A549 (cell line): ENCODE results near the gene PARVB. TPM values are rescaled to one million over a fixed set of nuclear protein-coding genes. Genes with fewer than 3 reads are reported as not detected.

Experiments used
- ATAC-seq, 2 experiments: fragments of 200-7000 bp in 1 of 2; fragments of >200 bp in 1 of 2; cut with Nextera tagmentation in 1 of 2; cut with Tn5 transposase in 1 of 2; 3 replicates each; pipeline versions ENCODE4 v1.8.0 to v1.9.1; 2018 to 2020; ENCODE audit warnings: mild to moderate bottlenecking in 1 of 2, moderate library complexity in 1 of 2
- CTCF ChIA-PET: fragments of 300-600 bp; sonication (Branson Sonifier 250); formaldehyde crosslinking; extraction: SDS; loops from one replicate; lab custom pipeline; 2021; ENCODE audit warnings: antibody characterized with exemption, inconsistent platforms; lab: Yijun Ruan, JAX
- POLR2A ChIA-PET: fragments of 350-600 bp; formaldehyde crosslinking; extraction: SDS; loops from one replicate; lab custom pipeline; 2021; ENCODE audit warnings: antibody characterized with exemption, inconsistent platforms; lab: Yijun Ruan, JAX
- DNase-seq, 2 experiments: peaks; one replicate each; pipeline versions ENCODE4 v3.0.0 to v3.0.0-alpha.2; 2011 to 2016; ENCODE audit warnings: low read depth in 1 of 2, low spot score in 1 of 2
- FAIRE-seq: peaks from 2 replicates; lab custom pipeline; 2011; peaks lifted over from hg19 to GRCh38; lab: Jason Lieb, UNC
- H3K27ac ChIP-seq, 2 experiments: fragments of >200 bp; sonication (Bioruptor Twin); formaldehyde crosslinking; 3 replicates each; pipeline ENCODE4 v1.5.1; 2016 to 2017
- H3K4me1 ChIP-seq: fragments of >200 bp; sonication (Bioruptor Twin); formaldehyde crosslinking; 3 replicates; pipeline ENCODE4 v1.6.1; 2016
- H3K4me2 ChIP-seq: fragments of >200 bp; sonication (Bioruptor Twin); formaldehyde crosslinking; 3 replicates; pipeline ENCODE4 v1.6.1; 2016
- H3K4me3 ChIP-seq: fragments of >200 bp; sonication (Bioruptor Twin); formaldehyde crosslinking; 3 replicates; pipeline ENCODE4 v1.5.1; 2016
- H3K9me3 ChIP-seq: fragments of >200 bp; sonication (Bioruptor Twin); formaldehyde crosslinking; 3 replicates; pipeline ENCODE4 v1.6.1; 2016
- ATOH8 ChIP-seq: fragments of 250-450 bp; sonication (Bioruptor Pico); IDR thresholded peaks from 2 replicates; pipeline ENCODE4 v1.5.0; 2020; ENCODE audit warnings: low read depth, mild to moderate bottlenecking, moderate library complexity
- CBX8 ChIP-seq: fragments of 200-600 bp; sonication (generic); IDR thresholded peaks from 2 replicates; pipeline ENCODE4 v1.6.1; 2016
- CHD2 ChIP-seq: fragments of 150-350 bp; IDR thresholded peaks from 2 replicates; pipeline ENCODE4 v1.6.1; 2014; ENCODE audit warnings: low read length; ENCODE audit not compliant: partially characterized antibody
- ELK1 ChIP-seq: fragments of 150-350 bp; IDR thresholded peaks from 2 replicates; pipeline ENCODE4 v1.6.1; 2014; ENCODE audit warnings: low read depth, mild to moderate bottlenecking, low read length
- EP300 ChIP-seq, 2 experiments: fragments of >200 bp; sonication (Bioruptor Twin); formaldehyde crosslinking; IDR thresholded peaks; 2 replicates in 1 of 2; 3 replicates in 1 of 2; pipeline ENCODE4 v1.6.1; 2016 to 2017
- ESRRA ChIP-seq: fragments of 150-350 bp; IDR thresholded peaks from 2 replicates; pipeline ENCODE4 v1.6.1; 2014; ENCODE audit warnings: mild to moderate bottlenecking, low read length, borderline replicate concordance
- FOSL2 ChIP-seq, 2 experiments: fragments of 450-650 bp in 1 of 2; fragments of >200 bp in 1 of 2; sonication (Bioruptor Twin) in 1 of 2; formaldehyde crosslinking; IDR thresholded peaks; 2 replicates each; pipeline versions ENCODE4 v1.5.0 to v1.6.1; 2016 to 2020; ENCODE audit warnings: mild to moderate bottlenecking in 1 of 2, moderate library complexity in 1 of 2
- GATA3 ChIP-seq: IDR thresholded peaks from 2 replicates; pipeline ENCODE4 v1.6.1; 2012; ENCODE audit warnings: borderline replicate concordance
- HOXB13 ChIP-seq: fragments of 250-450 bp; sonication (Bioruptor Pico); IDR thresholded peaks from 2 replicates; pipeline ENCODE4 v1.5.0; 2020; ENCODE audit warnings: low read depth, mild to moderate bottlenecking, moderate library complexity
- HOXB5 ChIP-seq: fragments of 250-450 bp; sonication (Bioruptor Pico); IDR thresholded peaks from 2 replicates; pipeline ENCODE4 v1.5.0; 2020; ENCODE audit warnings: mild to moderate bottlenecking, moderate library complexity
- KDM1A ChIP-seq: fragments of 200-600 bp; sonication (generic); IDR thresholded peaks from 2 replicates; pipeline ENCODE4 v1.6.1; 2016; ENCODE audit warnings: low read depth, mild to moderate bottlenecking
- KDM5A ChIP-seq: fragments of 200-600 bp; sonication (generic); IDR thresholded peaks from 2 replicates; pipeline ENCODE4 v1.6.1; 2016; ENCODE audit warnings: antibody characterized with exemption, mild to moderate bottlenecking
- MAX ChIP-seq: IDR thresholded peaks from 2 replicates; pipeline ENCODE4 v1.6.1; 2012
- NPAS2 ChIP-seq: fragments of 250-450 bp; sonication (Bioruptor Pico); IDR thresholded peaks from 2 replicates; pipeline ENCODE4 v1.8.0; 2022; ENCODE audit warnings: mild to moderate bottlenecking, moderate library complexity, borderline replicate concordance
- RAD21 ChIP-seq, 2 experiments: fragments of >200 bp in 1 of 2; sonication (Bioruptor Twin) in 1 of 2; formaldehyde crosslinking in 1 of 2; IDR thresholded peaks in 1 of 2; conservative IDR thresholded peaks in 1 of 2; 2 replicates in 1 of 2; 3 replicates in 1 of 2; pipeline ENCODE4 v1.6.1; 2012 to 2018; ENCODE audit warnings: inconsistent platforms in 1 of 2
- SMC3 ChIP-seq: fragments of >200 bp; sonication (Bioruptor Twin); formaldehyde crosslinking; IDR thresholded peaks from 3 replicates; pipeline ENCODE4 v1.6.1; 2018; ENCODE audit warnings: inconsistent platforms
- SREBF2 ChIP-seq: fragments of 450-650 bp; IDR thresholded peaks from 2 replicates; pipeline ENCODE4 v1.6.1; 2014; ENCODE audit warnings: mild to moderate bottlenecking, moderate library complexity
- TP53 ChIP-seq: fragments of 250-450 bp; sonication (Bioruptor Pico); IDR thresholded peaks from 2 replicates; pipeline ENCODE4 v1.5.0; 2021; ENCODE audit warnings: mild to moderate bottlenecking, moderate library complexity
- USF2 ChIP-seq: fragments of 450-650 bp; IDR thresholded peaks from 2 replicates; pipeline ENCODE4 v1.6.1; 2014; ENCODE audit warnings: antibody characterized with exemption
- ZFP36 ChIP-seq: fragments of 450-650 bp; IDR thresholded peaks from 2 replicates; pipeline ENCODE4 v1.6.1; 2014; ENCODE audit warnings: borderline replicate concordance; ENCODE audit not compliant: partially characterized antibody
- ZNF302 ChIP-seq: fragments of 250-450 bp; sonication (Bioruptor Pico); IDR thresholded peaks from 2 replicates; pipeline ENCODE4 v1.9.0; 2021; ENCODE audit warnings: inconsistent platforms, mild to moderate bottlenecking, moderate library complexity
- WGBS: methylation state at CpG from one replicate; pipeline ENCODE4 v1.1.6; 2017; ENCODE audit errors: missing lambda C conversion rate; 5-methylcytosine and 5-hydroxymethylcytosine counted together
- polyA plus RNA-seq, 4 experiments: library from polyadenylated mRNA; depleted of rRNA in 3 of 4; stranded (reverse); fragments of >200 nt; fragmentation: RNase III in 1 of 4; extraction: RNeasy Plus Mini Kit Qiagen cat#74134 plus additional on column Dnase treatment in 1 of 4; gene quantifications; 2 replicates in 3 of 4; 3 replicates in 1 of 4; pipeline ENCODE4 v1.2.3, GENCODE V29; 2011 to 2017

PARVB gene
- polyA plus RNA-seq, 2 of the 4 experiments (the other 2 are of a cell fraction) = 28.3 to 33.5 TPM

GRCh38 chr22:43995057-43995685 is 28.9 kb upstream of the PARVB start (continued):
- no peak for TF ChIP-seq ELK1
- TF ChIP-seq MAX = no peak
- no peak for TF ChIP-seq EP300 (IDR thresholded peaks at IDR 0.05)
- TF ChIP-seq GATA3 = no peak
- TF ChIP-seq FOSL2 (IDR thresholded peaks at IDR 0.05) = no peak
- no peak for TF ChIP-seq FOSL2 (CRISPR knock-in tag; IDR thresholded peaks at IDR 0.05)
- TF ChIP-seq TP53 (CRISPR knock-in tag) = no peak

GRCh38 chr22:43995798-43996169 is 28.3 kb upstream of the PARVB start:
- H3K27ac ChIP-seq = no peak overlapping the region
- no peak for DNase-seq
- H3K9me3 ChIP-seq = no peaks in the 10 kb centered on the region
- WGBS = 92% methylated on average over 10 of the region's 10 CpGs
- no peak for FAIRE-seq
- H3K4me2 ChIP-seq = no peak overlapping the region
- TF ChIP-seq KDM5A = no peak
- TF ChIP-seq CHD2 = no peak
- no peak for TF ChIP-seq HOXB5 (CRISPR knock-in tag)
- TF ChIP-seq HOXB13 (CRISPR knock-in tag) = no peak
- TF ChIP-seq RAD21 (conservative IDR thresholded peaks at IDR 0.05 in 1 of 2, IDR thresholded peaks at IDR 0.05 in 1 of 2) = no peak
- TF ChIP-seq KDM1A = no peak
- no peak for TF ChIP-seq SMC3
- TF ChIP-seq NPAS2 (CRISPR knock-in tag) = no peak
- TF ChIP-seq SREBF2 = no peak
- no peak for TF ChIP-seq ESRRA
- no peak for TF ChIP-seq FOSL2 (IDR thresholded peaks at IDR 0.05)
- TF ChIP-seq FOSL2 (CRISPR knock-in tag; IDR thresholded peaks at IDR 0.05) = no peak
- TF ChIP-seq USF2 = no peak
- TF ChIP-seq TP53 (CRISPR knock-in tag) = no peak
- TF ChIP-seq CBX8 = no peak
- no peak for TF ChIP-seq ATOH8 (CRISPR knock-in tag)
- no peak for TF ChIP-seq ZFP36
- TF ChIP-seq ZNF302 = no peak
- TF ChIP-seq, all 56 proteins: peak for 0
- H3K4me1 ChIP-seq = no peaks in the 10 kb centered on the region
- ChIA-PET POLR2A (no interaction called here), CTCF (interaction anchor here (1.3 to 7.9 kb wide), 4 partner anchors 10 to 630 kb away, joined by 4 to 166 read pairs (median 76); no protein-coding TSS in a partner anchor)
- ATAC-seq = no peak
- H3K4me3 ChIP-seq = no peak overlapping the region
